GM19468 (cell line): ENCODE measurements around the gene SEC62.

Experiments used
- ATAC-seq: cut with Tn5 transposase; IDR thresholded peaks from one replicate; pipeline ENCODE4 v1.9.1; 2021; ENCODE audit warnings: mild to moderate bottlenecking, moderate library complexity, moderate number of reproducible peaks; ENCODE audit not compliant: unreplicated experiment; ENCODE audit errors: extremely low read depth

SEC62 gene

DNA sequence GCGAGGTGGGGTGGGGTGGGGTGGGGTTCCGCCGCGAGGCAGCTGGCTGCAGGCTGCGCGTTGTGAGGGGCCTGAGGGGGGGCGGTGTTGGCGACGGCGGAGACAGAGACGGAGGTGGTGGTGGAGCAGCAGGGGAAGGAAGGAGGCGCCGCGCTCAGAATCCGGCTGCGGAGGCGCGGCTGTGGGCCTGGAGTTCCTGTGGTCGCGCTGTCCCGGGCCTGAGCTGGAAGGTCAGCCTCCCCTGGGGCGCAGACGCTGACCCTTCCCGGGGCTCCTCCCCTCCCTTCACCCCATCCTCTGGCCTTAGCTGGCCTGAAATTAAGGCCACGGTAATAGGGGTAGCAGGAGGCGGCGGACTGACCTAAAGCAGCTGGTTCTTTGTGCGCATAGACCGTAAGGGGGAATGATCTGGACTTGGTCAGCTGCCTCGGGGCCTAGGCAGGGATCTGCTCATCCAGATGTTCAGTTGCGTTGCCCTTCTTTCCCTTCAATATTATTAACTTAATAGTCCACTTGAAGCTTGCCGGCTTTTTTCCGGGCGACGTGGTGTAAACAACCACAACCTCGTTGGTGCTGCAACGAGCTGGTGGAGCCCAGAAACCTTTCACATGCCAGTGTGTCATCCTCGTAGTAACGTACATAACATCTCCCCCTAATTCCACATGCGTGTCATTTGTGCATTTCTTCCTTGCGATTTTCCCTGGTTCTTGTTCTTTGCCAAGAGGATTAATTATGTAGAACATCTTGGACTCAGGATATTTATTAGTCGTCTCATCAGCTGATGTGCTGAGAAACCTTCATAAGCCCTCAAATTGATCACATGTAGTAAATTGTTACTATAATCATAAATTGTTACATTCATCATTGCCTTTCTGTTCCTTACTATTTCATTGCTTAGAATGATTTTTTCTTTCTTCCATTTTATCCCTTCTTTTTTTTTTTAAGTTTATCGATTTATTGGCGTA is 626 bp downstream of the SEC62 start:
- ATAC-seq = no peak

DNA sequence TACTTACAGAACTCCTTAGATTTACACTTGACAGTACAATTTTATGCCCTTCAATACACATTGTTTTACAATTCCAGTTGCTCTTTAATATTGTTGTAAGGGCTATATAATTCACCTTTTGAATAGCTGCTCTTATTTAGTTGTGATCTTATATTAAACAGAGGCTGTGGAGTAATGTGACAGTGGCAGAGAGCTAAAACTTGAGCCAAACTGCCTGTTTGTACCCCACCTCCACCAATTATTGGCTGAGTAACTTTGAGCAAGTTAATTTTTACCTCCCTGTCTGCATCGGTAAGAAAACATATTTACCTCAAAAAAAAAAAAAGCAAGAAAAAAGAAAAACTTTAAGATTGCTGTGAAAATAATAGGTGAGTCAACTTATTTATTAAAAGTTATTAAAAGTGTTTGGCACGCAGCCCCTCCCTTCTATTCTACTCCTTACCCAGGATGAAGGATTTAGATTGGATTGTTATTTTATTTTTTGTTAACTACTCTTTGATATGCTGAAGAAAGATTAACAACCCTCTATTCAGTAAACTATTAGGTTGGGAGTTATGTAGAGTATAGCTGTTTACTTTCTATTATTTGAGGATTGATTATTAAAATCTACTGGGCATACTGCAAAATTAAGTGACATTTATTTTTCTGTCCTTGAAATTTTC is 1.7 kb downstream of the SEC62 start:
- ATAC-seq = no peak

GRCh38 chr3:169969174-169970095 is 2.8 kb downstream of the SEC62 start:
- no peak for ATAC-seq

GRCh38 chr3:169970847-169971246 is 4.2 kb downstream of the SEC62 start:
- no peak for ATAC-seq

DNA sequence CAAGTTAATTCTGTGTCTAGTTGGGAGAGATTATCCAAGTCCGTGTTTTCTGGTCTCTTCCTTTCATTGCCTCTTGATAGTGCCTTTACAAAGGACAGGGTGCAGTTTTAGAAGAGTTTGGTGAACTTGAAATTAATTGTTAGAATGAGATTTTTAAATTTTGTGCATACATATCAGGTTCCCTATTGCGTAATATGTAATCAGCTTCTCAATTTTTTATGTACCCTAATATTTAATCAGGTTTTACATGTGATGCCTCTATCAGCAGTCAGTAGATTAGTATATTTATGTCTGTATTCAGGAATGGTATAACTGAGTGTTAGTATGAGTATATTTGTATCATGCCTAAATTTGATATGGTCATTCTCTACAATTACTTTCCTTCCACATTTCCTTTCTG is 4.9 kb downstream of the SEC62 start:
- ATAC-seq = no peak

- no peak for ATAC-seq
Observed at GRCh38 chr3:169980055-169980454, 13.4 kb downstream of the SEC62 start.

GRCh38 chr3:169984292-169984691 is 17.7 kb downstream of the SEC62 start:
- ATAC-seq = no peak

GRCh38 chr3:169990431-169990830 is 23.8 kb downstream of the SEC62 start:
- ATAC-seq = no peak

GRCh38 chr3:169992156-169992555 is 25.5 kb downstream of the SEC62 start:
- ATAC-seq = no peak

DNA sequence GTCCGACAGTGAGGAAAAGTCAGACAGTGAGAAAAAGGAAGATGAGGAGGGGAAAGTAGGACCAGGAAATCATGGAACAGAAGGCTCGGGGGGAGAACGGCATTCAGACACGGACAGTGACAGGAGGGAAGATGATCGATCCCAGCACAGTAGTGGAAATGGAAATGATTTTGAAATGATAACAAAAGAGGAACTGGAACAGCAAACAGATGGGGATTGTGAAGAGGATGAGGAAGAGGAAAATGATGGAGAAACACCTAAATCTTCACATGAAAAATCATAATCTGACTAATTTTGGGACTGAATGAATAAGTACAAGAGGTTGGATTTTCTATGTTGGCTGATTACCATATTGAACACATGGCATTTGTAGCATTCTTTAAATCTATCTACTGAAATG is 26.2 kb downstream of the SEC62 start:
- ATAC-seq = no peak

- ATAC-seq = no peak
Observed at GRCh38 chr3:169993761-169994160, 27.2 kb downstream of the SEC62 start.

DNA sequence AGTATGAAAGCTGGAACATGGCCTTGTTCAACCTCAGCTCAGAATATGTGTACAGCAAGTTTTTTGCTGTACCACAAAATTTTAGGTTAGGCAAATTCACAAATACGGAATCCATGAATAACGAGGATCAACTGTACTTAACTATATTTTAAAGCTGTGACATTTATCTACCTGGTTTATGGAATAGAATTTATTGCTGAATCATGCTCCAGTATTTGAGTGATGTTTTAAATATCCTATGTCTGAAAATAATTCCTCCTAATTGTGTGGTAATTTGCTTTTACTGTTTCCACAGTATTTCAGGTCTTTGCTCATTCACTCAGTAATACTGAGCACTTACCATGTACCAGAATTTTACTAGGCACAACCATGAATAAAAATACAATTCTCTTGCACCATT is 29.5 kb downstream of the SEC62 start:
- no peak for ATAC-seq

DNA sequence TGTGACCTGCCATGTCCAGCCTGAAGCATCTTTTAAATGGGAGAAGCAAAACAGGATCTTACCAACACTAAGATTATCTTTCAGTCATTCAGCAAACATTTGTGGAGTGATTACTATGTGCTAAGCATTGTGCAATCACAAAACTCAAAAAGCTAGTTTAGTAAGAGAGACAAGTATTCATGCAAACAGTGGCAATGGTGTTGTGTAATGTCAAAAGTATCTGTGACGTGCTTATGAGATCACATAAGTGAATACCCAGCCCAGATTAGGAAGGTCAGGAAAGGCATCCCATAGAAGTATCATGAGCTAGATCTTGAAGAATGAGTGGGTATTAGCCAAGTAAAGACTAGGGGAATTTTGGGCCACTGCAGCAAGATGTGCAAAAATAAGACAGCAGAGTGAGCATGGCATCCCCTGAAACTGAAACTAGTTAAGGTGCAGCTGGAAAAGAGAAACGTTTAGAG is 32.1 kb downstream of the SEC62 start:
- ATAC-seq = no peak

DNA sequence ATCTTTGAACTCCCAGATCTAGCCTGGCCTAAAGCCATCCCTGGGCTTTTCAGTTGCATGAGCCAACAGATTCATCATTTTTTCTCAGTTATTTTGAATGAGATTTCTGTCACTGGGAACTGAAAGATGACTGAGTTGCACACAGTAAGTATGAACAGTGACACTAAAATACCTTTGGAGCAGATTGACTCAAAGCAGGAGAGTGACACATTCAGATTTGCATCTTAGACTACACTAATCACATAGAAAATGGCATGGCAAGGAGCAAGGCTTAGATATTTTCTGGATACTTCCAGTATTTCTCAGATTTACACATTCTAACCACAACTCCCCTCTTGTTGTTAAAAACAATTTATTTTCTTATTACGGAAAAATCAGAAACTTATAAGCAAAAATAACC is 32.8 kb downstream of the SEC62 start:
- ATAC-seq = peak; percentile 75

DNA sequence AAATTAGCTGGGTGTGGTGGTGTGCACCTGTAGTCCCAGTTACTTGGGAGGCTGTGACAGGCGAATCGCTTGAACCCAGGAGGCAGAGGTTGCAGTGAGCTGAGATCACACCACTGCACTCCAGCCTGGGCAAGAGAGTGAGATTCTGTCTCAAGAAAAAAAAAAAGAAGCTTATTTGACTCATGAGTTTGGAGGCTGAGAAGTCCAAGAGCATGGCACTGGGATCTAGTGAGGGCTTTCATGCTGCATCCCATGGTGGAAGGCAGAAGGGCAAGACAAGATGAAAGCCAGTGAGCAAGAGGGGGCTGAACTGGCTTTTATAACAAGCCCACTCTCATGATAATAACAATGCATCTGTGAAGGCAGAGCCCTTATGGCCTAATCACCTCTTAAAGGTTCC is 33.4 kb downstream of the SEC62 start:
- ATAC-seq = no peak

- ATAC-seq = no peak
Observed at GRCh38 chr3:170002231-170002630, 35.6 kb downstream of the SEC62 start.

- ATAC-seq = no peak
Observed at GRCh38 chr3:170002879-170003278, 36.3 kb downstream of the SEC62 start.

DNA sequence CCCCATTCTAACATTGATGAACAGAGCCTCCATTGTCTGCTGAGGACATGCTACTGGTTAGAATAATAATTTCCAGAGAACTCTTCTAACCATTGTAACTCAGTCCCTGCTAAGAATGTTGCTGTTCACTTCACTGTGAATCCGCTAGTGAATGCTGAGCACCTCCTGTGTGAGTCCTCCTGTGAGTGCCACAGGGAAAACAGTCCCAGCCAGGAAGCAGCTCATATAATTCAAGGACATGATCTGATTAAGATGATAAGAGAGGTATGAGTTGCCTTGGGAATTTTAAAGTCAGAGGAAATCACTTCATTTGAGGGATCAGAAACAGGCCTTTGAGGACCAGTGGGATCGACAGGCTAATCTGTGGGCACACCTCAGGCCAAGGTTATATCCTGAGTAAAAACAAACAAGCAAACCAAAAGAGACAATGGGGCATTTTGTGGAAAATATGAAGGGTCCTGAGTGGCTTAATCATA is 37.3 kb downstream of the SEC62 start:
- ATAC-seq = no peak

DNA sequence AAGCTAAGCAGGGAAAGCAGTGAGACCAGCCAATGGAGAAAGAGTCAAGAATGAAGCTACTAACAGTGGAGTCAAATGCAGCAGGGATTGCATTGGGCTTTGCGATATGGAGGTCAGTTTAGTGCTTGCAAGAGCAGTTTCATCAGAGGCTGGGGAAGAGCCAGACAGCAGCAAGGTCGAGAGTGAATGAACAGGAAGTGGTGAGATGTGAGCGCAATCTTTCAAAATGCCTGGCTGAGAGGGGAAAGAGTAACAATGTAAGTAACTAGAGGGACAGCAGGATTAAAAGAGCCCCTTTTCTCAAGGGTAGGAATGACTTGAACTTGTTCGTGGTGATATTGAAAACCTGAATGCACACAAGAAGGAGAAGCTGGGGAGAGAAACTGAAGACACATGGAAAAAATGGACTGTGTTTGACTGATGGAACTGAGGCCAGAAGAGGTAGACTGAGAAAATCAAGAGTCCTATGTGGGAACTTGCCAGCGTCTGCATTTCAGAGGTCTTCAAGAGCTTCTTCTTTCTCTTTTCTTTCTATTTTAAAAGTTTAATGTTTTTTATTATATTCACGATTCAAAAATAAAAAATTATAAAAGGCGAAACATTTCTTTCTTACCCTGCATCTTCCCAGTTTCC is 40.5 kb downstream of the SEC62 start:
- ATAC-seq = peak; percentile 75

- no peak for ATAC-seq
Observed at GRCh38 chr3:170010498-170010897, 43.9 kb downstream of the SEC62 start.
